Suppressor macrophage treated with lipopolysaccharide for 4 hours (primary cell): ENCODE measurements around the gene TET2.
A peak's percentile ranks its signal among the peaks of the same experiment; 100 is the strongest.
"Not testable (repeated sequence)": the region's sequence is repeated elsewhere in the genome, so short reads cannot be mapped to it uniquely, and the experiment has no call there.

ENCODE experiments used
- DNase-seq: peaks from one replicate; pipeline ENCODE4 v3.0.0-alpha.2; 2020

Gene TET2

DNA sequence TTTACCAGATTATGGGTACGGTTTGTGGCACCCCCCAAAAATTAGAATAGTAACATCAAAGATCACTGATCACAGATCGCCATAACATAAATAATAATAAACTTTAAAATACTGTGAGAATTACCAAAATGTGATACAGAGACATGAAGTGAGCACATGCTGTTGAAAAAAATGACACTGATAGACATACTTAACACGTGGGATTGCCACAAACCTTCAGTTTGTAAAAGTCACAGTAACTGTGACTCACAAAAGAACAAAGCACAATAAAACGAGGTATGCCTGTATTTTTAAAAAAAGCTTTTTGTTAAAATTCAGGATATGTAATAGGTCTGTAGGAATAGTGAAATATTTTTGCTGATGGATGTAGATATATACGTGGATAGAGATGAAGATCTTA lies 93.4 kb downstream of the TET2 start:
- no peak for DNase-seq

GRCh38 chr4:105241451-105241850 lies 94.8 kb downstream of the TET2 start:
- no peak for DNase-seq

DNA sequence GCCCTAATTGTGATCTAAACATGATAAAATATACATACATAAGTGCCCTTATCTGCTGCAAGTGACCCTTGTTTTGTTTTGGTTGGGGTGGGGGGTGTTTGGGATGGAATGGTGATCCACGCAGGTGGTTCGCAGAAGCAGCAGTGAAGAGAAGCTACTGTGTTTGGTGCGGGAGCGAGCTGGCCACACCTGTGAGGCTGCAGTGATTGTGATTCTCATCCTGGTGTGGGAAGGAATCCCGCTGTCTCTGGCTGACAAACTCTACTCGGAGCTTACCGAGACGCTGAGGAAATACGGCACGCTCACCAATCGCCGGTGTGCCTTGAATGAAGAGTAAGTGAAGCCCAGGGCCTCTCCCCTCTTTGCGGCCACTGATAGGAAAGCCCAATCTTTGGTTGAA lies 96.8 kb downstream of the TET2 start:
- no peak for DNase-seq

DNA sequence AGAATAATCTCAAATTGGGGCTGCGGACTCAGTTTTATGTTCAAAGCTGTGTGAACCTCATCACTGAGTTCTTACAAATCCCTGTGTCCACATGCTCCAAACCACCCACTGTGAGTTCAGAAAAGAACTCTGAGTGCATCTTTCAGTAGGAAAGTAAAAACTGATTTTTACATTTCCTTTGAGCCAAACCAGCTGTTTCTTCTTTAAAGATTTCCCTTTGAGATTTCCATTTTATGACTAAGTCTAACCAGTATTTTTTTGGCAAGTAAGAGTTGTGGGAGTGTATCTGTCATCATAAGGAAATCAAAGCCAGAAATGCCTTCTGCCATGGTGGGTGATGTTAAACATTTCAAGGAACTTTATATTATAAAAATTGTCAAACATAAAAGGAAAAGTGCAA lies 100.0 kb downstream of the TET2 start:
- no peak for DNase-seq

DNA sequence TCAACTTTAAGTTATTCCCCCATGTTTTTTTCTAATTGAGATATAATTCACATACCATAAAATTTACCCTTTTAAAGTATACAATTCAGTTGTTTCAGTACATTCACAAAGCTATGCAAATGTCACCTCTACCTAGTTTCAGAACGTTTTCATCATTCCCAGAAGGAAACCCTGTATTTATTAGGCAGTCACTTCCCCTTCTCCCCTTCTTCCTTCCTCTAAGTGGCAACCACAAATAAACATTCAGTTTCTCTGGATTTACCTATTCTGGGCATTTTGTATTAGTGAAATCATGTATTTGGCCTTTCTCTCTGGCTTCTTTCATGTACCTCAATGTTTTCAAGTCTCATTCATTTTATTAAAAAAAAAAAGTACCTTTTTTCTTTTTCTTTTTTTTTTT lies 101.9 kb downstream of the TET2 start:
- DNase-seq: peak; percentile 23

DNA sequence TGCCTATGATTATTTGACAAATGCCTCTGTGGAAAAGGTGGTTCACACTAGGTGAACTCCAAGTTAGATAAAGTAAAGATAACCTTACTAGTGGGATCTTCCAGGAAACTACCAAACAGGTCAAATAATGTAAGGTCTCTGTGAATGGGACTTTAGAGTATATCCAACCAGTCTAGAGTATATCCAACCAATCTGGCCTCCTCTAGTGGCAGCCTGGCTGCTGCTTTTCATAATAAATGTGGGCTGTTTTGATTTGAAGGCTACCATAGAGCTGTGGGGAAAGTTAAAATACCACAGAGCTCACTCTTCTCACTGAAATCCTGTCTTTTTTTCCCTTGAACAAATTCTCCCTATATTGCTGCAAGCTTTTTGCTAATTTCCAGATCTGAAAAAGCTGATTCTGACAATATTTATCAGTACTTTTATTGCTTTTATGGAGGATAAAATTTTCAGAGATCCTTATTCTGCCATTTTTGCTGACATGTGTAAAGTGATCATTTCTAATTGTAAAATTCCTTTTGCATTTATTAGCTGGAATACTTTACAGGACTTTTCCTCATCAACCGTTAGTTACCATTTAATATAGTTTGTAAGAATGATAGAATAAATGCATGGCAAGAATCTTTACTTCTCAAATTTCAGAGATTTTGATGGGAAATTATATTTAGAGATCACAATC lies 111.3 kb downstream of the TET2 start:
- DNase-seq: no peak

- DNase-seq: no peak
Observed at GRCh38 chr4:105265689-105266088, 119.0 kb downstream of the TET2 start.

DNA sequence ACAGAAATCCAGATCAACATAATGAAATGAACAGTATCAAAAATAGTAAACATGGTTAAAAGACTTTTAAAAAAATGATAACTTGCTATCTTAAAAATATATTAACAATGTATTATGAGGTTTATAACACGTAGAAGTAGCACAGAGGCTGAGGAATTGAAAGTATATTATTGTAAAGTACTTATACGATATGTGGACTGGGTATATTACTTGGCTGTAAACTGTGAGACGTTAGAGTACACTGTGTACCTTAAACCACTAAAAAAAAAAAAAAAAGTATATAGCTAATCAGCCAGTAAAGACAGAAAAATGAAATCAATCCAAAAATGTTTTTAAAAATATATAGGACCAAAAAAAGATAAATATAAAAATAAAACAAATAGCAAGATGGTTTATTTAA lies 120.6 kb downstream of the TET2 start:
- no peak for DNase-seq

DNA sequence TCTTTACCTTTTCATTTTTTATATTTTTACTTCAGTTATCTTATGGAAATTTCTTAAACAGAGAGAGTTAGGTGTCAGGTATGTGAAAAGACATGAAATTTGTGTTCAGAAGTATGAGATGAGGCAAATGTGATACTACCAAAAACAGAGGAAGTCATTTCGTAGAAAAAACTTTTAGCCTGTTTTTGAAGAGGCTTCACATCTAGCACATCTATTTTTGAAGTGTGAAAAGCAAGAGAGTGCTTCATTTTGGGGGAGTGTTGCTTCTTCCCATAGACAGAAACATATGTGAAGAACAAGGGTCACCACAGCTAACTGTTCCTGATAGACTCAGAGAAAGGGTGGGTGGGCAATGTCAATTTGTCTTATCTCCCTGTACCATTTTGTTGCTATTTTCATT lies 125.3 kb downstream of the TET2 start:
- no peak for DNase-seq

DNA sequence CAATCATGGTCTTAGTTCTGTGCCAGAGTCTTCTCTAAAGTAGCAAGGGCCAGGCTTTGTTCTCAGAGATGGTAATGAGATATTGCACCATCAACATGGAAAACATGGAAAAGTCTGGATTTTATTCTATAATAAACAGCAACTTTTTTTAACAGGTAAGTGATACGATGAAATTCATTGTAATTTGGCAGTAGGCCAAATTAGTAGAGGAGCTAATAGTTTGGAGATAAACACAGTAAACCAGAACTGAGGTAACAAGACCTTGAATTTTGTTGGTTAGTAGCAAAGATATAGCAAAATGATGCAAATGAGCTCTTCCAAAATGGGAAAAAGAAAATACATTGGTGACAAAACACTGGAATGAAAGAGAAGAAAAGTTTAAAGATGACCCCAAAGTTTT lies 126.6 kb downstream of the TET2 start:
- DNase-seq: no peak

DNA sequence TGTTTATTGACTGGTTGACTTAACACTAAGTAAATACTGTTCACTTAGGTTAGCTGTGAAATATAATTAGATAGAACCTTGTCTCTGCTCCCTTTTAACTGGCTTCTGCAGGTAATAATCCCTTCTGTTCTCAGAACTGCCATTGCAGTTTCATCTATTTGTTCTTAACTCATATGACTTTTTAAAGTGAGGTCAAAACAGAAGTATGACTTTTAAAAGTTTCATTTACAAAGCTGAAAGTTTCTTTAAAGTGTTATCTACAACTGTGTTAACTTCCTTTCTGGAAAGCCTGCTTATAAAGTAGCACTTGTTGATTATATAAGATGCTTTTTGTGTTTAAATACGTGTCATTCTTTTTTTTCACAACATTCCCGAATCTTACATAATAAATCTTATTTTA lies 127.4 kb downstream of the TET2 start:
- DNase-seq: no peak

GRCh38 chr4:105274504-105274903 lies 127.8 kb downstream of the TET2 start:
- DNase-seq: no peak

- DNase-seq: no peak
Observed at GRCh38 chr4:105276361-105277104, 129.9 kb downstream of the TET2 start.

DNA sequence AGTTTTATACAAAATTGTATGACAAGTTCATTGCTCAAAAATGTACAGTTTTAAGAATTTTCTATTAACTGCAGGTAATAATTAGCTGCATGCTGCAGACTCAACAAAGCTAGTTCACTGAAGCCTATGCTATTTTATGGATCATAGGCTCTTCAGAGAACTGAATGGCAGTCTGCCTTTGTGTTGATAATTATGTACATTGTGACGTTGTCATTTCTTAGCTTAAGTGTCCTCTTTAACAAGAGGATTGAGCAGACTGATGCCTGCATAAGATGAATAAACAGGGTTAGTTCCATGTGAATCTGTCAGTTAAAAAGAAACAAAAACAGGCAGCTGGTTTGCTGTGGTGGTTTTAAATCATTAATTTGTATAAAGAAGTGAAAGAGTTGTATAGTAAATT lies 131.0 kb downstream of the TET2 start:
- DNase-seq: no peak

- DNase-seq: no peak
Observed at GRCh38 chr4:105279314-105279713, 132.6 kb downstream of the TET2 start.

DNA sequence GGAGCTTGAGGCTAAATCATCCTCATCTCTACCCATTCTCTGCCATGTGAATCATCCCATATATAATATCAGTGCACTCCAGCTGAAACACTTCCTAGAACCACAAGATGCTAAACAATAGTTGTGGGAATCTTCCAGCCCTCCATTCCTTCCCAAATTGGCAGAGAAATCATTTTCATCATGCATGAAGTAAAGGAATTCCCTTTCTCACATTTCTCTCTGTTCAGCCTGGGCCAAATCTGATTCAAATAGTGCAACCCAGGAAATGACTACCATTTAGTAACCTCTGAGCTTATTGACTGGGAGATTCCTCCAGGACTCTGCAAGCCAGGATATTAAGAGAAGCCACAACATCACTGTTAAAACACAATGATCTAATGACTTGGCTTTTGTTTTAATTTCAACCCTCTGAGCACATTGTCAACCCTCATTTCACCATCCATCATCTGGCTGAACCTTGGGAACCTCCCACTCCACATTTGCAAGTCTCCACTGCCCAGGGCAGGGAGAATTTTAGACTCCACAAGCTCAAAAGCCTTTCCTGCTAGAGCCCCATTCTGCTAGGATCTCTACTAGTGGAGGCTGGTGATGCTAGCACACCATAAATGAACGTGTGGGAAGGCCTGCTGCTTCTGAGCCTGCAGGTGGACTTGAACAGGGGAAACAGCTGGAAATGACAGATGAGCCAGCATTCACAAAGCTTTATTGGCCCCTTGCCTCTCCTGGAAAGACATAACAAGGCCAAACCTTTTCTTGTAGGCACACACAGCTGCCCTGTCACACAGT lies 133.9 kb downstream of the TET2 start:
- peak; percentile 15 for DNase-seq

GRCh38 chr4:105281124-105281415 lies 134.4 kb downstream of the TET2 start:
- DNase-seq: no peak

- no peak for DNase-seq
Observed at GRCh38 chr4:105282489-105282888, 135.8 kb downstream of the TET2 start.

DNA sequence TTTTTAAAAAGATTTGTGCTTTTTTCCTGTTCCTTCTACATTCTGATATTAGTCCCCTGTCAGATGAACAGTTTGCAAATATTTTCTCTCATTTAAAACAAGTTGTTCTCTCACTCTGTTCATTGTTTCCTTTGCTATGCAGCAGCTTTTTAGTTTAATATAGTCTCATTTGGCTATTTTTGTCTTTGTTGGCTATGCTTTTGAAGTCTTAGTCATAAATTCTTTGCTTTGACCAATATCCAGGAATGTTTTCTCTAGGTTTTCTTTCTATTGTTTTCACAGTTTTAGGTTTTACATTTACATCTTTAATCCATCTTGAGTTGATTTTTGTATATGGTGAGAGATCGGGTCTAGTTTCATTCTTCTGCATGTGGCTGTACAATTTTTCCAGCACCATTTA lies 136.8 kb downstream of the TET2 start:
- no peak for DNase-seq

DNA sequence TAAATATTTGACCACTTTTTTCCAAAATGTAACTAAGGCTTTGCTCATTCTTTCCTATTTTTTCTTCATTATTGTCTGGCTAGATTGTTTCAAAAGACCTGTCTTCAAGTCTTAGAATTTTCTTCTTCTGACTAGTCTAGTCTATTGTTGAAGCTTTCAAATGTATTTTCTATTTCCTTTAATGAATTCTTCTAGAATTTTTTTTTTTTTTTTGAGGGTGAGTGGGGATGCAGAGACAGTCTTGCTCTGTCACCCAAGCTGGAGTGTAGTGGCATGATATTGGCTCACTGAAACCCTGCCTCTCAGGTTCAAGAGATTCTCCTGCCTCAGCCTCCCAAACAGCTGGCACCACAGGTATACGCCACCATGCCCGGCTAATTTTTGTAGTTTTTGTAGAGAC lies 141.4 kb downstream of the TET2 start:
- DNase-seq: no peak

- DNase-seq: no peak
Observed at GRCh38 chr4:105291925-105292324, 145.2 kb downstream of the TET2 start.

GRCh38 chr4:105293360-105293759 lies 146.7 kb downstream of the TET2 start:
- DNase-seq: peak; percentile 42

DNA sequence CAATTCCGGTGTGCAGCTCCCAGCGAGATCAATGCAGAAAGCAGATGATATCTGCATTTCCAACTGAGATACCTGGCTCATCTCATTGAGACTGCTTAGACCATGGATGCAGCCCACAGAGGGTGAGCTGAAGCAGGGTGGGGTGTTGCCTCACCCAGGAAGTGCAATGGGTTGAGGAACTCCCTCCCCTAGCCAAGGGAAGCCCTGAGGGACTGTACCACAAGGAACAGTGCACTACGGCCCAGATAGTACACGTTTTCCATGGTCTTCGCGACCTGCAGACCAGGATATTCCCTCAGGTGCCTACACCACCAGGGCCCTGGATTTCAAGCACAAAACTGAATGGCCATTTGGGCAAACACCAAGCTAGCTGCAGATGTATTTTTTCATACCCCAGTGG lies 150.0 kb downstream of the TET2 start:
- DNase-seq: no peak

GRCh38 chr4:105299027-105299426 lies 152.4 kb downstream of the TET2 start:
- DNase-seq: not testable (repeated sequence)
